Measurements from ENCODE around the gene SMAD2.

Gene SMAD2

DNA sequence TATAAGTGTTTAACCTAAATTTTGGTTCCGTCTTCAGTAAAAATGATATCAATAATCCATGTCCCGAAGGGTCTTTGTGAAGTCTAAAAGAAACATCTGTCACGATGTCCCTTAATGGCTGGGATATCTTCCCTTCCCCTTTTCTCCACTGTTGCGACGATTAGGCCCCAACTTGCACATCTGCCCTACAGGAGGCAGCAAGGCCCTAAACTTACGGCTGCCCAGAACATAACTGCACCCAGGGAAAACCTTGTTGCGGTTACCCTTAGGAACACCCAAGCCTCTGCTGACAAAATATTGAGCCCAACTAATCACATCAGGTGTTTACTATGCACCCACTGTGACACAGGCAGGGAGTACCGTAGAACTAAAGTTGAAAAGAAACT is 1.3 kb upstream of the SMAD2 start:
- DNase-seq (ENCODE audit: low read depth): no peak

DNA sequence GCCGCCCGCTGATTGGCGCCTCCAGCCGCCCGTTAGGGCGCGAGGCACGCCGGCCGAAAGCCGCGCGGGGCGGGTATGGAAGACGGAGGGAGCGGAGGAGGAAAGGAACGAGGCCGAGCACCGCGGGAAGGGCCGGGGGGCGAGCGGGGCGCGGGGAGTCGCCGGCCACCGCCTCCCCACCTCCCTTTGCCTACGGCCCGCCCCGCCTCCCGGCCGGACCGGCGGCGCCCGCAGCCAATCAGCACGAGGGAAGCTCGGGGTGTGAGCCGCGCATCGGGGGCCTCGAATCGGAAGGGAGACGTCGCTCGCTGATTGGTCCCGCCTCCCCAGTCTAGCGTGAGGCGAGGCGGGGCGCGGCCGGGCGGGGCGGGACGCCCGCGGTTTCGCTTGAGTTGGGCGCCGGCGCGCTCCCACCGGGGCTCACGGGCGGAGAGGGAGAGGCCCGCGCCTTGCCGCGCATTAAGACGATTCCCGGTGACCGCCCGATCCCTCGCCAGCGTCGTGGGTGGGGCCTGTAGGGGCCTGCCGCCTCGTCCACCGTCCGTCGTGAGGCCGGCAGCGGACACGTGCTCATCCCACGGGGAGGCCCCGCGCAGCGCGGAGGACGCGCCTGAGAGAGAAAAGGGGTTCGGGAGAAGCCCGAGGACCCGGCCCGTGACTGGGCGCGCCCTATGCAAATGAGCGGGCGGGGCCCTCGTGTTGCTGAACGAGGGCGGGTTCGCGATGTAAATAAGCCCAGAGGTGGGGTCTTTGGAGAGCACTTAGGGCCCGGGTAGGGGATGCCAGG is 665 bp upstream of the SMAD2 start:
- DNase-seq (ENCODE audit: low read depth): peak; percentile 79

DNA sequence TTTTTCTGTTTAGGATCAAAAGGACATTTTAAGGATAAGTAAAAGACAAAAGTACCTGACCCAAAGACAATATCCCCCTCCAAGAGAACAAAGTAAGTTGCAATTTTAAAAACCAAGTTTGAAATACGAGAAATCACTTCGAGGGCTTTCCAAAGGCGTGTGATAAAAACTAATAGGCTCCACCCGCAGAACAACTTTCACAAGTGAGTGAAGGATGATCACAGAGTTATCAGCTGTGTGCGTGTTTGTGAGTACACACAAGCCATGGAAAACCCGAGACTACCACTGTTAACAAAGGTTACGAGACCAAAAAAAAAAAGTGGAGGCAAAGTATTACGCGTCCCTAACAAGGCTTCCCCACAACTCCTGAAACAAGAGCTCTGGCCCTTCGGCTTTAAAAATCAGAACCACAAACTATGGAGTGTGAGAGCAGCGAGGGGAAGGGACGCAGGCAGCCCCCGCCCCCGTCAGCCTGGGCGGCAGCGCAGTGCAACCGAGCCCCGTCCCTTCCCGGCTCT is 719 bp downstream of the SMAD2 start:
- DNase-seq (ENCODE audit: low read depth): no peak

DNA sequence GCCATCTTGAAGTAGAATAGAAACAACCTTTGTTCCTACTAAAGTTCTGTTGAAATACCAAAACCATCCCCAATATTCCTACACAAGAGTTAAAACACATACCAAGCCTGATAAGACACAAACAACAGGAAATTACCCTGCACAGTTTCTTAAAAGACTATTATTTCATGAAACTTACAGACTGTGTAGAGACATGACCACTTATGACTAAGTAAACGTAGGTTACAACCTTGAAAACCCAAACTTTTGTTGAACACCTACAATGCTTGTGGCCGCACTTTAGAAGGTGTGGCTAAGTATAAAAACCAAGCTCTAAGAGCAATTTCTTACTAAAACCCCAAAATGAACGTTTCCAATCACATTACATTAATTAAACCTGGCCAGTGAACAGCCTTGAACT is 2.0 kb downstream of the SMAD2 start:
- DNase-seq (ENCODE audit: low read depth): no peak

DNA sequence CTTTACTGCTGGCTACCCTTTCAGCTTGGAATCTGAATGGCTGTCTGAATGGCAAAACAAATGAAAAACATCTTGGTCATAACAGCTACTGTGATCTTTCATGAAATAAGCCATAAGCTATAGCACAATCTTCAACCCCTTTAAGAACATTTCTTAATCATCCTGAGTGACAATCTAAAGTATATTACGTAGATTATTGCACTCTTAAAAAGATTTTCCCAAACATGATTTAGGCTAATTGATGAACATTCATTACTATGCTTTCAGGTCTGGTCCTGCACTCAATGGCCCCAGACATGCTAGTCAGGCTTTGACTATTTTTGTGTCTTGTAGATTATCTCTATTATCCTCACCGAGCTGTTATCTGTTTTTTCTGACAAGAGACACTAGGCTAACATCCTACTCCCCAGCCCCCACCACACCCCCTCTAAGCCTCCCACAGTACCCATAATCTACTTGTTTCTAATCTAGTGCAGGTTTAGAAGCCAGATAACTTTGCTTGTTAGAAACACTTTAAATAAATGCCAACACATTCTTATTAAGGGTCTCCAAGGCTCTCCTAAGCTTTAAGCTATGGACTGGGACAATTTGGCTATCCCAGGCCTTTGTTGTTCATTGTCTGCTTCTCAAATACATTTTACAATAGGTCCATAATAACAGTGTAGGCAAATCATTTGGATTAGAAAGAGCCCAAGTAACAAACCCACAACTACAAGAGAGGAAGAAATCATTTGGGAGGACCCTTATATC is 4.2 kb downstream of the SMAD2 start:
- no peak for DNase-seq (ENCODE audit: low read depth)

DNA sequence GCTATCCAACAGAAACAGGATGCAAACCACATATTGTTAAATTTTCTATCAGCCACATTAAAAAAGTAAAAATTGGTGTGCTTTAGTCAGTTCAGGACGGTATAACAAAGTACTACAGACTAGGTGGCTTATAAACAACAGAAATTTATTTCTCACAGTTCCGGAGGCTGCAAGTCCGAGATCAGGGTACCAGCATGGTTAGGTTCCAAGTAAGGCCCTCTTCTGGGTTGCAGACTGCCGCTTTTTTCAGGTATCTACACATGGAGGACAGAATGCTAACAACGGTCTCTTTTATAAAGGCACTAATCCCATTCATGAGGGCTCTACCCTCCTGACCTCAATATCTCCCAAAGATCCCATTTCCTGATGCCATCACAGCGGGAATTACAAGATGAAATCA is 10.5 kb downstream of the SMAD2 start:
- DNase-seq (ENCODE audit: low read depth): no peak

DNA sequence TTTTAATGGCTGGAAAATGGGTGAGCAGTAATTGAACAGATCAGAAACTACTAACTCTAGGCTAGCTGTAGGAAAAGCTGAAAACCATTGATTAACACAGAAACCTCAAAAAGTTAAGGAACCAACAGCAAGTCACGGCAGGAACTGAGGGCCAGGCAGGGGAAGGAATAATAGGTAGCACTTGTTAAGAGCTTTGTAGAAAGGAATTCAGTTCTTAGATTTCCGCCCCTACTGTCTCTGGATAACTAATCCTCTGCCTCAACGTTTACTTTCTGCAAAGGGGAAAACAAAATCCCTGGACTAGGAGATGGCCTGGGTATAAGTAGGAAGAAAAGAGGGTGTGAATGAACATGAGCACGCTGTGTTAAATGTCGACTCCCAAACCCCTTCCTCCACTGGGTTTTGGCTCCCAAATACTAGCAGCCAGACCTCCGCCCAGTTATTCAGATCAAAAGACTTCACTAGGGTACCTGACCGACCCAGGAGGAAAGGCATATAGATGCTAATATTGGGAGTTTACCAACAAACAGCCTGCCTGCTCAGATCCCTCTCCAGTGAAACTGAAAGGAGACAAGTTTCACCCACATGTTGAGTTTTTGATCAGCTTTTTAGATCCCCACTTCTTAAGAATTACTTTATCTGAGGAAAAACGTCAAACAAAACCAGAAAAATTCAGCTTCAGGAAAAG is 12.4 kb downstream of the SMAD2 start:
- DNase-seq (ENCODE audit: low read depth): no peak

DNA sequence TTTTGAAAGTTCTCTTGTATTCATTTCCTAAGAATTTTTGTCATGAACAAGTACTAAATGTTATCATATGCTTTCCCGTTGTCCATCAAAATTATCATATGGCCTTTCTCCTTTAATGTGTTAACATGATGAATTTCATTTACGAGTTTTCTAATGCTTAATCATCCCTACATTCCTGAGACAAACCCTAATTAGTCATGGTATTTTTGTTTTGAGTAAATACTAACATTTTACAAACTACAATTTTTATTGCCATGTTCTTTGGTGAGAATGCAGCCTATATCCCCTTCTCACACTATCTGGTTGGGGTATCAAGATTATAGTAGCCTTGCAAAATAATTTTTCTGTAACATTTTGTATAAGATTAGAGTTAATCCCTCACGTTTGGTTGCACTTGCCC is 14.5 kb downstream of the SMAD2 start:
- no peak for DNase-seq (ENCODE audit: low read depth)

DNA sequence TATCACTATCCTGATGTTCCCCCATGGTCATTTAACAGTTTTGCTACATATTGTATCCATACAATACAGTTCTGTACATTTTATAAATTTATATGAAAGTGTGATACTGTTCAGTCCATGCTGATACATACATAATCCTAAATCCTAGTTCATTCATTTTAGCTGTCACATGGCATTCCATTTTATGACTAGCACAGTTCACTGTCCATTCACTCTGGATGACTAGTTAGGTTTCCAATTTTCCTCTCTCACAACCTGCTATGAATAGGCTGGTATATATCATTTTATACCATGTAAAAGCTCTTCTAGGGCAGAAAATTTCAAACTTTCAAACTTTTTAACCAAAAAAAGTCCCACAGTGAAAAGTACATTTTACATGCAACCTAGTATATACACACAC is 15.2 kb downstream of the SMAD2 start:
- no peak for DNase-seq (ENCODE audit: low read depth)

DNA sequence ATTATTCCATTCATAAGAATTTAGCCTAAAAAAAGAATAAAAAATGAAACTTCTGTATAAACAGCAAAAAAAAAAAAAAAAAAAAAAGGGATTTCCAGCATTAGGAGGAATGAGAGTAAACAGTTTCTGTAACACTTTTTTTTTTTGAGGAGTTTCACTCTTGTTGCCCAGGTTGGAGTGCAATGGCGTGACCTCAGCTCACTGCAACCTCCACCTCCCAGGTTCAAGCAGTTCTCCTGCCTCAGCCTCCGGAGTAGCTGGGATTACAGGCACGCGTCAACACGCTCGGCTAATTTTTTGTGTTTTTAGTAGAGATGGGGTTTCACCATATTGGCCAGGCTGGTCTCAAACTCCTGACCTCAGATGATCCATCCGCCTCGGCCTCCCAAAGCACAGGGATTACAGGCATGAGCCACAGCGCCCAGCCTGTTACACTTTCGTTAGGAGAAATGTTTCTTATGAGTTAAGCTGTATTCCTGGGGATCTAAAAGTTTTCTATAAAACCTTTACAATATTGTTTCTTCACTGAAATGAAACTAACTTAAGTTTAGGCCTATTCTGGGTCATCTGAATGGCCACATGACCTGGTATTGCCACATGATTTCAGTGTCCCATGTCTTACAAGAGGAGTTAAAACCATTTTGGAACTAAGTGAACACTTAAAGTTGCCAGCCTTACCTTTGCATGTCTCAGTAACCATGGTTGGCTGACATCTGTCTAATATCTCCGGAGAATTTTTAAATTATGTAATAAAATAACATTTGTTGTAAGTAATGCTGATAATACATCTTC is 17.5 kb downstream of the SMAD2 start:
- no peak for DNase-seq (ENCODE audit: low read depth)

DNA sequence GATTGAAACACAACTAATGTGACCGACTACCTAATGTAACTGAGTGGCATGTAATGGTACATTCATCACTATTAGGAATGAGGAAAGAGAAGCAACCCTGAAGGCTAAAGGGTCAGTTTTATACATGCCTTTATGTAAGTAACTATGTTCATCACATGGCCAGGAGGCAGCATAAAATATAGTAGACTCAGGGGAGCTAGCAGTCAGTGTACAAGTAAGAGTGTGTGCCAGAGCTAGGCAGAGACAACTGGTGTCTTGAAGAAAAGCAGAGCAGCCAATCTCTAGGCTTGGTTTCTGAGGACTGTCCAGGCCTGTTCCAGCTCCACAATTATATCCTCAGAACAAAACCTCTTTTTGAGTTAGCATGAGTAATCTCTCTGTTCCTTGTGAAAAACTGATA is 18.1 kb downstream of the SMAD2 start:
- no peak for DNase-seq (ENCODE audit: low read depth)

DNA sequence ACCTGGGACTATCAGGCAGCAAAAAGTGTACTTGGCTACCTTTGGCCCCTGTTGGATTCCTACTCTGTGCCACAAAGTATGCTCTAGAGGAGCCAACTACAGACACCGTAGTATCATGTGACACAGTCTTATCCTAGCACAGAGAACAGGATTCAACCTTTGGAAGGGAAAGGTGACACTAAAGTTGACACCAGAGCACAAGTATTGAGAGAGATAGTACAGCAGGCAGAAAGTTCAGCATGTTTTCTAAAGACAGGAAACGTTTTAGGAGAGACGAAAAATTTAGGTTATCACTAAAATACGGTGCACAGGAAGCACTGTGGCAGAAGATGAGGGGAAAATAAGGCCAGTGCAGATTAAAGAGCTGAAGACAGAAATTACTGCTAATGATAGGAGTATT is 18.6 kb downstream of the SMAD2 start:
- no peak for DNase-seq (ENCODE audit: low read depth)

DNA sequence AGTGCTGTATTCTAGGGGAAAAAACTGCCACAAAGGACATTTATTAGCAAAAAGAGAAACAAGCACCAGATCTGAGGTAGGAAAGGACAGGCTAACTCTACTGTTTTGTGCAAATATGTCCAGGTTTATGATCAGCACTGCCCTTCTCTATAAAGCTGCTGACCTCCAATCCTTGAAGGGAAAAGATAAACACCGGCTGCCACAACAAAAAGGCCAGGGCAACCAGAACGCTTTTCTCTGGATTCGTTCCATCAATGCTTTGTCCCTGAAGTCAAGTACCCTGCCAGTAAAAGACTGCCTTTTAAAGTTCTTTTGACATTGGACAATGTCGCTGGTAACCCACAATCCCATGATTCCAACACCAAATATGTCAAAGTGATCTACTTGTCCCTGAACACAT is 21.0 kb downstream of the SMAD2 start:
- DNase-seq (ENCODE audit: low read depth): no peak

DNA sequence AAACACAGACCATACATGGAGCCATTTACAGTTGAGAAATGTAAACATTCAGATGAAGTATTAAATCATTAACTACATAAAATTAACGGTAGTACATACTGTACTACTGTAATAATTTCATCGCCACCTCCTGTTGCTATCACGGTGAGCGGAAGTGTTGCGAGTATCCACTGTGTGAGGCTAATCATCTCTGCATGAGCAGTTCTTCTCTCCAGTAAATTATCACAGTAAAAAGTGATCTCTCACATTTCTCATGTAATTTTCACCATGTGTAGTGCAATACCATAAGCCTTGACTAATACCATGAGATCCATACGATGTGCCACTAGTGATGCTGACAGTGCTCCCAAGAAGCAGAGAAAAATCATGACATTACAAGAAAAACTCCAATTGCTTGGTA is 21.9 kb downstream of the SMAD2 start:
- DNase-seq (ENCODE audit: low read depth): no peak

DNA sequence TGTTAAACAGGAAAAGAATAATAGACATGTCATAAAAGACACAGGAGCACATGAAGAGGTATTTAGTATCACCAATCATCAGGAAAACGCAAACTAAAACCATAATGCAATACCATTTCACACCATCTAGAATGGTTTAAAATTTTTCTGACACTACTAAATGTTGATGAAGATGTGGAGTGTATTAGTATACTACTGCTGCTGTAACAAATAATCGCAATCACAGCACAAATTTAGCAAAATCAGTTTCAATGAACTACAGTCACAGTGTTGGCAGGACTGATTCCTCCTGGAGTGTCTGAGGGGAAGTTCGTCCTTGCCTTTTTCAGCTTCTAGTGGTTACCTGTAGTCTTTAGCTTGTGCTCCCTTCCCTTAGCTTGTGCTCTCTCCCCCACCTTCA is 24.1 kb downstream of the SMAD2 start:
- DNase-seq (ENCODE audit: low read depth): no peak

DNA sequence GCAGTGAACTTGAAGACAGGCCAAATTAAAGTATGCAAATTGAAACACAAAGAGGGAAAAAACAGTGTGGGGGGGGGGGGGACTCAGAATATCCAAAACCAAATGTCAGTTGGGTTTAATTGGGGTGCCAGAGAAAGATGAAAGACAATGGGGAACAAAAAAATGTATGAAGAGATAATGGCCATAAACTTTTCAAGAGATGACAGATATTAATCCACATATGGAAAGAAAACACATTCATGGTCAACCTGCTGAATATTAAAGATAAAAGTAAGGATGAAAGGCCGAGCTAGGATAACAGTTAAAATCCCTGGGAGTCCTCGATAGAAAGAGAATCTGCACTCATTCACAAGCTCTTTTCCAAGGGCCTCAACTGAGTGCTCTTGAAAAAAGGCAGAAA is 26.6 kb downstream of the SMAD2 start:
- DNase-seq (ENCODE audit: low read depth): no peak

DNA sequence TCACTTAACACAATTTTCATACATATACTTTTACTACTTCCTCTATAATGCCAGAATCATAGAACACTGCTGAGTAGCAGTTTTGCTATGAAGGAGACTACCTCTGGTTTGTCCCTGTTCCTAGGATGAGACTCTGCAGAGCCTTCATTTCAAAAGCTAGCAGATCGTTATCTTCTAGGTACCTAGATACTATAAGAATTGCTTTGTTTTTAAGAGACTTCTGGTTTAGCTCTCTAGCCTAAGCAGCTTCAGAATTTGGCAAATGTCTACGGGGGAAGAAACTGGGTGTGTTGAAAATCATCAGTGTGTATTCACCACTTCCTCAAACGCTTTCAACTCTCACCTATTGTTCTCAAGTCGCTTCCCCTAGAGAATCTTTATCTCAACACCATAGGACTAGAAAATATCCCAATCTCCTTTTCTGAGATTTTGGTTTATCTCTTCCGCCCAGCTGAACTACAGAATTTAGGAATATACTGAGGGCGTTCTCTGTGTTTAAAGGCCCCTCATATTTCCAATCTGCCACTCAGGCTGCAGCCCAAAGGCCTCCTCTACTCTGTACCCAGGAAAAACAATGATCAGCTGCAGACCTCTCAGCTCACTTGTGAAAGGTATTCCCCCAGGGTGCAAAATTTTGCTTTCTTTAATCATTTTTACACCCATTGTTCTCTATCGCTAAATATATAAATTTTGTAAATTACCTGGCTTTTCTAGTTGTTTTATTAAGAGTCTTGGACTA is 28.7 kb downstream of the SMAD2 start:
- no peak for DNase-seq (ENCODE audit: low read depth)

DNA sequence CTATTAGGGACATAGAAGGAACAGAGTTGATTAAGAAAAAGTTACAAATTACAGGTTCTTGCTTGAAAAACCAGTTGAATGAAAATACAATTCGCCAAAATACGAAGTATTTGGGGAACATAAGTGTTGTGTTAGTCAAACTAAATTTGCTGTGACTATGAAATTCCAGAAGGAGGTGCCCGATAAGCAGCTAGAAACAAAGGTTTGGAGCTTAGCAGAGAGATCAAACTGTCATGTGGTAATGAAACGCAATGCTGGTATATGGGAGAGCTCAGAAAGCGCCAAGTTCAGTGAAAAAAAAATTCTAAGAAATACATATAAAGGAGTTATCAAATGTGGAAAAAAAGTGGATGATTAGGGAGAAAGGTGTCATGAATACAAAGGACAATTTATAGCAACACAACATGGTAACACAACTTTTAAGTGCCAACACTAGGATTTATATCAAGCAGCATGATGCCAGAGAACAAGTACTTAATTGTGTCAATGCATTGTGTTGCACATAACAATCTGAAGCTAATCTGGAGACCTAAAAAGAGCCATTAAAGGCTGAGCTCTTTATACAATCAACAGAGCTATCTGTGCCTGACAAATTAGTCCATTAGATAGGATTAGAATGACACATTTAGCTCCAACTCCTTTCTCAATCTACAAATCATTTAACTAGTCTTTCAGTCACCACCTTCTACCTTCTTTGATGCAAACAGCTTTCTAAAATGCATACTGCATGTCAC is 31.2 kb downstream of the SMAD2 start:
- DNase-seq (ENCODE audit: low read depth): no peak

DNA sequence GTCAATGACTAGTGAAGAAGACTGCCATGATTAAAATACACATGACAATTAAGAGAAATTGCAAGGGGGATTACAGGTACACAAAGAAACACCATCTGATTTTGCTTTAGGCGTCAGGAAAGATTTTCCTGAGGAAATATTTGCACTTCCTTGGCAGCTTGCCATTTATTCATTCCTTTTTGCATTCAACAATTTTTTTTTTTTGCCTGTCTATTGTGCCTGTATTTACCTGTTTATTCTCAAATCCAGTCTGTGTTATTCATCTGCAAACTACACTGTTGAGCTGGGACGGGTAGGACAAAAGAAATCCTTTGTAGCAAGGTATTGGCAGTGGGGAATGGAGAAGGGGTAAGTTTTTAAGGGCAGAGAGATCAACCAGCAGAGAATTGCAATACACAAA is 31.8 kb downstream of the SMAD2 start:
- no peak for DNase-seq (ENCODE audit: low read depth)

DNA sequence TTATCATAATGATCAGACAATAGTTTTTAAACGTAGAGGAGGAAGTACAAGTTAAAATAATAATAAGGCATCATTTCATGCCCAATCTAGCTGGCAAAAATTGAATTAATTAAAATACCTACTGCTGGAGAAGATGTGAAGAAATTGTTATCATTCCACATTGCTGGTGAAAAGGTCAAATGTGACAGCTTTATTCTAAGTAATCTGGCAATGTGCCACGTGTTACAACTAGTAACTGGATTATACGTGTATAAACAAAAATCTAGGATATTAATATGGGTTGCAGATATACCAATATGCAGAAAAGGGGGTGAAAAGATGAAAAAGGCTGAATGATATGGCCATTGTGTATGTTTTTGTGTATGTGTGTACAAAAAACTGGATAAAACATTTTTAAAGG is 32.4 kb downstream of the SMAD2 start:
- DNase-seq (ENCODE audit: low read depth): no peak

Measured in HS-27A (cell line).